IPS-11a (cell line): Measurements from ENCODE around the gene FGD4.
"Not testable (repeated sequence)": the region's sequence is repeated elsewhere in the genome, so short reads cannot be mapped to it uniquely, and the experiment has no call there.

ENCODE experiments used
- H3K4me3 ChIP-seq: one replicate; pipeline ENCODE4 v1.5.1; 2013; ENCODE audit warnings: low read depth, low read length, control low read depth

The FGD4 gene

DNA sequence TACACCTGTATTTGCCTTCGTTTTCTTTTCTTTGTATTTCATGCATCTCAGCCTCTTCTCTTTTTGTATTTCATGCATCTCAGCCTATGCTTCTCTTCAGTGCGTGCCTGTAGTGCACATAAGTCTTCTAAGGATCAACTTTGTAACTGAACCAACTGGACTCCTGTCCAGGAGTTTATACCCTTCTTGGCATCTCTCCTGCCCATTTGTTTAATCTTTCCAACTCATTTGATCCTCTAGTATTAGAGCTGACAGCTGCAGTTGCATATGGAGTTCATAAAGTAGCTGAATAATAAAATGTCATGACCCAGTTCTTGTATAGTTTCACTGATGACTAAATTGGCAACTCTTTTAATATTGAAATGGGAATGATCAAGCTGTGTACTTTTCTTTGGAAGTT lies 89.7 kb downstream of the FGD4 start:
- no peak overlapping the region for H3K4me3 ChIP-seq

DNA sequence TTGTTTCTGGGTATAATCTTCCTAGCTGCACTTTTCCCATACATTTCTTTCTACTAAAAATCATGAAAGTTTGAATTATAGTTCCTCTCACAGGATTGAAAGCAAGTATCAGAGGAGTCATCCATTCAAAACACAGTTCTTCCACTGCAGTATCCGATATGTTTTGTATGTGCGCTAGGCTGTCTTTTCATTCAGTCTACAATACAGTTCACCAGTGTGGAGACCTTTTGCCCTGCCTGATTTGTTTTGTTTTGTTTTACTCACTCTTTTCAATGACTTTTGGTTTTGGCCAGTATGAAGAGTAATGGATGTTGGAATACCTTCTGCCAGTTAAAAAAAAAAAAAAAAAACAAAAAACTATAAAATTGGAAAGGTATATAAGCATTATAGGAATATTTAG lies 91.4 kb downstream of the FGD4 start:
- no peak overlapping the region for H3K4me3 ChIP-seq

DNA sequence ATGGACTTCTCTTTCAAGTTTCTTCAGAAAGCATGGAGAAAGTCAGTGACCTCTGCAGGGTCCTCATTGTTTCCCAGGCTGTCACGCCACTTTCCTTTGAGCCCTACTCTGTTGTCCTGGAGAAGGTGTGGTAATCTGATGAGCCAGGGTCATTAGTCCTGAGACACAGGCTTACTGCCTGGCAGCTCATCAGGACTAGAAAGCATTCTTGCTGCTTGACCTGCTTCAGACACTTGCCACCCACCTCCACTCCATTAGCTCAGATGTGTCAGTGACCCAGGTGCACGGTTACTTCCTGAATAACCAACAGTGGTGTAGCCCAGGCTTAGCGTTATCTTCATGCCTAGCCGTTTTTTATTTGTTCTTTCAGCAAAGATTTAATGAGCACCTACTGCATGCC lies 93.9 kb downstream of the FGD4 start:
- no peak overlapping the region for H3K4me3 ChIP-seq

DNA sequence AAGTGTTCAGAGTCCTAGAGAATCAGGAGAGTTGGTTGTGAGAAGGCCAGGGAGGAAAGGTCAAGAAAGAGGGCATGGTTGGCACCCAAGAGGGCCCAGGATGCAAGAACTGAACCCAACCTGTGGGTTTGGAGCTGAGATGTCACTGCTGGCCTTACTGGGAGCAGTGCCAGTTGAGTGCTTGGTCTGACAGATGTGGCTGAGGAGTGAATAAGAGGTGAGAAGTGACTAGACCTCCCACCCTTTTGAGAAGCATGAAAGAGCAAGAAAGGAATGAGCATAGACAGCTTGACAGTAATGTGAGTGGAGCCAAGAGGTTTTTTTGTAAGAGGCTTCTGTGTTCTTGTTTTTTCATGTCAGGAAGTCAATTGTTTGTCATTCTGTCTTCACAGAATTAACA lies 95.3 kb downstream of the FGD4 start:
- H3K4me3 ChIP-seq = no peak overlapping the region

DNA sequence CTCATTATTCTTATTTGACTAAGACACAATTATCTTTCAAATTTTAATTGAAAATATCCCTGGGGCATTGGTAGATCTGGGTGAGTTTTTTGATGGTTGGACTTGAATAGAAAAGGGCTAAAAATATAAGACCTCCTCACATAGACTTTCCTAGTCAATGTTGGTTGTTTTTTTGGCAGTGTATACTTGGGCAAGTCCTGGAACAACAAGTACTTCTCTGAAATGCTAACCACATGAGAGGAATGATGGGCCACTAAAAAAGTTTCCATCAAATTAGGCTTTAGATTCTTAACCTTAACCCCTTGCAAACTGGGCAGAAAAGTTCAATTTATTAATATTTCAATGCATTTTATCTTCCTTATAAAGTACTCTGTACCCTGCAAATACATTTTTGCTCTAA lies 97.6 kb downstream of the FGD4 start:
- no peak overlapping the region for H3K4me3 ChIP-seq

DNA sequence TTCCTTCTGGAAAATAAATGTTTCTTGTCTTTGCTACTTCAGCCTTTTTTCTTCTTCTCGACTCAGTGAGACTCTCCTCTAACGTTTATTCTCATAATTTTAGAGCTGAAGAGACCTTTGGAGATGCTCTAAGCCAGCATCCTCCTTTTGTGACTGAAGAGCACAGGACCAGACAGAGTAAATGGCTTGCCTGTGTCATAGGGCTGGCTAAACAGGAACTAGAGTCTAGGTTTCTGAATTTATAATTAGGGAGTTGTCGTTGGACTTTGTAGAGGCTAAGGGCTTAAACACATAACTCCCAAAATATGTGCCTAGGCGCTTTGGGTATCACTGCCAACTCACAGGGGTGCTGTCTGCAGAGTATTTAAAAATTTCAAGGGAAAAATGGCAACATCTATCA lies 98.5 kb downstream of the FGD4 start:
- no peak overlapping the region for H3K4me3 ChIP-seq

DNA sequence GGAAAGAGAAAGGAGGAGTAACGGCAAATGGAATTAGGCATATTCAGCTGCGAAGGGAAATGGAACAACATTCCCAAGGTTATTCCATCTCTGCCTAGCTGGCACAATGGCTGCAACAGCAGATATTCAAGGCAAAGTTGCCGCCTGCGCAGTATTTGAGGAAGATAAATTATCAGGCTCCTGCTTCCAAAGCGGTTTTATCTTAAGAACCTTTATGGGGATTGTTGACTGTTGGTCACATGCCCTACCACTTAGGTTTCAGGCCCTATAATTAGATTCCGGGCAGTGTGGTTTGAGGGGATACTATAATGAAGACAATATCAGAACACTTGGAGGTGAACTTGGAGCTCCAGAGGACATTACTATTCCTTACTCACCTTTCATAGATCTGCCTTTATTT lies 99.7 kb downstream of the FGD4 start:
- H3K4me3 ChIP-seq = no peak overlapping the region

DNA sequence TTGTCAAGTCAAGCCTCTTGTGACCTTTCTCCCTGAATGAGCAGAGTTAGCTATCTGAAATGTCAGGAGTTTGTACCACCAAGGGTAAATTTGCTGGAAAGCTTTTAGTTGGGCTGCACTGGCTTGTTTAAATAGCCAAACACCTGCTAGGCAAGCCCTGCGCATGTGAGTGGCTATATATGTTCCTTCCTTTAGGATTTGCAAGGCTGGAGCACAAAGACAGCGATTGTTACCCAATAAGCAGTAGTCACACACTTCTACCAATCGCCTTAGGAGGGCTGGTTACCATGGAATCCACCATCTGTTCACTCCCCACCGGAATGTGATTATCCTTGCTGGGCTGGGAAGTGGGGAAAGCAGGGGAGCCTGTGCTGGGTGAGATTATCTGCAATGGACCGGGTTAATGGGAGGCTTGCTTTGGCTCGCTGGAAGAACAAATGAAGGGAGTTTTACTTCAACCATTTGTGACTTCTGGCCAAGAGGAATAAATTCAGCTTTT lies 102.5 kb downstream of the FGD4 start:
- H3K4me3 ChIP-seq = no peak overlapping the region

DNA sequence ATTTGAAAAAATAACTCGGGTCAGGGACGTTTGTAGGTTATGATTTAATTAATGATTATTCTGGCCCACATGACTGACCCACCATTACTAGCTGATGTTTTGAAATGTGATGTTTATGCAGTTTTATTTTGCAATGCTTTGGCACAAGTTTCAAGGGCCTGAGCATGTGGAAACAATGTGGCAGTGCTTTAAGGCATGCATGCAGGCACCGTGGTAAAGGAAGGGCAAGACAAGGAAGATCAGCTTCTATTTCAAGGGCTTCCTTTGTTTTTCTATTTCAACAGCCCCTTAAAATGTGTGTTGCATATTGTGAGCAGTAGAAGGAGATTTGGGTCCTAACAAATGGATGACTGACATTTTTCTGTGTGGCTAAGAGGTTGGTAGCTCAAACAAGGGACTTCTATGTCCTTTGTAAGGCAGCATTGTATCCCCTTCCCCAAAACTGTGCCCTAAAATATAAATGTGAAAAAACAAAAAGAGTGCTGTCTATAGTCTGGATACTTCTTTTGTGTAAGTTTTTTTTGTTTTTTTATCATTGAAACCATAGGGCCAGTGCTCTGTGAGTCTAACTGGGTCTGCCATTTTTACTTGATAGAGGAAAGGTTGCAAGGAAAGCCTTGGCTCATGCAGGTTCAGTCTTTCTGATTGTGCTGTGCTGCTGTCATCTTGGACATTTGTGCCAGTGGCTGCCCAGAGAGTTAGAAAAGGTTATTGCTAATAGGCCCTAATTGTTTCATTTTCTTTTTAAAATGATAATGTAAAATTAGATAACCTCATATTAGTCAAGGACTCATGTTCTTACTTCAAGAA lies 103.5 kb downstream of the FGD4 start:
- H3K4me3 ChIP-seq = no peak overlapping the region

DNA sequence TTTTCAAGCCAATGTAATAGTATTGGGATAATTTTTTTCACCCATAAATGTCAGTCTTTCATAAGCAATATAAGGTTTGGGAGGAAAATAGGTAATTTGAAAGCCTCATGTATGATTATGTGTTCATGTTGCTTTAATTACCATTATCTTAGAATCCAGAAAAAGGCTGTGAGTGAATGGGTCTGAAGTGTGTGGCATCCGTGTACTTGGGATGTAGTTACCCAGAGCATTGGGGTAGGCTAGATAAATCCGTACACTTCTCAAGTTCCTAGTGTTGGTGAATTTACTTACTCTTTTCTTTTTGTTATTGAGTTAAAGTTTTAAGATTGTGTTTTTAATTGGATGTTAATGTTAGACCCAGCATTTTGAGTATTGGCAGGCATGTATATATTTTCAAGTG lies 104.4 kb downstream of the FGD4 start:
- H3K4me3 ChIP-seq = no peak overlapping the region

DNA sequence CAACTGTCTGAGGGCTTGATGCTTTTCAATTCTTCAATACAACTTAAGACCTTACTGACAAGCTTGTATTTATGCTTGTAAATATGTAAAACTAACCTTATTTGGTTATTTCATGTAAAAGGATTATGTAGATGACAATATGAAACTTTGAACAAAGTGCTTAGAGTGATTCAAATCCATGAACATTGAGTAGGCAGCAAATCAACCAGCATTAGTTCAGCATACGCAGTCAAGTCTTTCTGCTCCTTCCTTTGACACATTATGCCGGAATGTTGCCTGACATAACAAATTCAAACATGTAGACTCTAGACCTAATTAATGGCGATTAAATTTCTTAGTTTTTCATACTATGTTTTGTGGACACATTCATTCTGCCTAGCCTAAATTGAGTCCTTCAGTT lies 105.2 kb downstream of the FGD4 start:
- no peak overlapping the region for H3K4me3 ChIP-seq

DNA sequence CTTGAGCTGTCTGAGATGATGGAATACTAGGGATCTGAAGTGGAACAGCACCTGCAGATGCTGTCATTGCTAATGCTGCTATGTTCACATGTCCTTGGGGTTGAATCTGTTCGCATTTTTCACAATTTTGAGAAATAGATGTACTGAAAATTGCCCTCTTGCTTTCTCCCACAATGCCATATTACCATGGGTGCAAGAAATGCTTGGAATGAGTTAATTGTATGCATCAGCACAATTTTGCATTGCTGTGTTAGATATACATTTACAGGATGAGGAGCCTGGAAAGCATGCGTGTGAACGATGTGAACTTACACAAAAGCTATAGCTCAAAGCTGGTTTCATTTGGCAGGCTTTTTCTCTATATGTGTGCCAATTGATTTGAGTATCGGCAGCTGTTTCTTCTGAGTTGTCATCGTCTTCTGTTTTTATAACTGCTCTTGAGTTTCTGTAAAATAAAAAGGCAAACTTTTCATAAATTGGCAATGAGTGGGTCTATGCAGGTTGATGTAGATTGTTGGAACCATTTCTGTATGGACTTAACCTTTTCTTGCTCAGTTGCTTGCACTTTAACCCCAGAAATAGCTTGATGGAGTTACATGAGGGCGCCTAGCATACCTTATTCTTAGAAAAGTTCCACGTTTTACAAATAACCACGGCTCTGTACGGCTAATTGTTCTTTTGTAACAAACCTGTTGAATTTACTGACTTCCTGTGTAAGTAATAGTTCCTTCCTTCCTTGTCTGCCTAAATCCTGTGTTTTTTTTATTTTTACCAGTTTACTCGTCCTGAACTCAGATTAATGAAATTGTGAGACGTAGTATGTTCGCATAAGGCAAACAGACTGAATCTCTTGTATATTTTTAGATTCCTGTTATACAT lies 105.9 kb downstream of the FGD4 start:
- H3K4me3 ChIP-seq = no peak overlapping the region

DNA sequence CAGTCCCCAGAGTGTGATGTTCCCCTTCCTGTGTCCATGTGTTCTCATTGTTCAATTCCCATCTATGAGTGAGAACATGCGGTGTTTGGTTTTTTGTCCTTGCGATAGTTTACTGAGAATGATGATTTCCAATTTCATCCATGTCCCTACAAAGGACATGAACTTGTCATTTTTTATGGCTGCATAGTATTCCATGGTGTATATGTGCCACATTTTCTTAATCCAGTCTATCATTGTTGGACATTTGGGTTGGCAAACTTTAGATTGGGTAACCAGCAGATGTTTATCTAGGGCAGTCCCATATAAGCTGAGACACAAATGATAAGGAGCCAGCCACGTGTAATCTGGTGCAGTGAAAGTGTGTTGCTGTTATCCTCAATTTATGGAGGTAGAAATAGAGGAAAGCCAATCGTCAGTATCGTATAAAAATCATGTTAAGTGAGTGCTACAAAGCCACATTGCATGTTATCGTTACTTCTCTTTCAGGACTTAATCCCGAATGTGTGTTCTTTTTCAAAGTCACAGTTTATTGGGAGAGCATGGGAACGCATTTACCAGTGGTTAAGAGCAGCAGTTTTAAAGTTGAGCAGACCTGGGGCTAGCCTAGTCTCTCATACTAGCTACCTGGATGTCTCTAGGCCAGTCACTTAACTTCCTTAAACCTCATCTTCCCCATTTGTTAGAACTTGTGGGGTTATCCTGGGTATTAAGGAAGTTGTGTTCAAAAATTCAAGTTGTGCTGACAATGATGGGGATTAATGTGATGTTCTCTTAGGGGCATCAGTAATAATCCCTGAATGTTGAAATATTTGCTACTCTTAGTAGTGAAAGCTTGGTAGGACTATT lies 108.0 kb downstream of the FGD4 start:
- not testable (repeated sequence) for H3K4me3 ChIP-seq

DNA sequence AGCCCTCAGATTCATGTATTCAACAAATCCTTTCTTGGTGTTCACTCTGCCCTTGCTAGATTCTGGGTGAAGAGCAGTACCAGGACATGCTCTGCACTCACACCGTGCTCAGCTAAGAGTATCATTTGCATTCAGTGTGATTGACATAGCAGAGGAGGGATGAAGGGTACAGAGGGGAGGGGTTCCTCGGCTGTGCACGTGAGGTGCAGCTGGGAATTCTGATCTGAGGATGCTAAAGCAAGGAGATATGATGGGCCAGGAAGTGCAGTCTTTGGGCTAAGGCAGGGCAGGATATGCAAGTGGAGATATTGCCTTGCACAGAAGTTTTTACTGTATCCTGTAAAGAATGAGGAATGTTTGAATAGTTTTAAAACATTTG lies 108.6 kb downstream of the FGD4 start:
- H3K4me3 ChIP-seq = no peak overlapping the region

DNA sequence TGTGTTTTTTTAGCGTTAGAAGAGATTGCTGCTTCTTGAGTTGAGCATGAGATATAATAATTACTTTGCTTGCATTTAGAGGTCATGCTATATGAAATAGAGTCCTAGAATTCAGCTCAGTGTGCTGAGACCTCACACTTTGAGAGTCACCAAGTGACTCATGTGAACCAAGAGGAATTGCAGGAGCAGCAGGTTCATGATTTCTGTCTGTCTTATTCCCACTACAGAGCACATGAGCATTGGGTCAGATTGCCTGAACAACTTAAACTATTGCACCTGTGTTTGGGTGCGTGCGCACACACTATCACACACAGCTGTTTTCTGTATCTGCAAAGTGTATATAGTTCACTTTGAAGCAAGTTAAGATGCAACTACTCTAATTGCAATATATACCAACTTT lies 109.3 kb downstream of the FGD4 start:
- H3K4me3 ChIP-seq = no peak overlapping the region

DNA sequence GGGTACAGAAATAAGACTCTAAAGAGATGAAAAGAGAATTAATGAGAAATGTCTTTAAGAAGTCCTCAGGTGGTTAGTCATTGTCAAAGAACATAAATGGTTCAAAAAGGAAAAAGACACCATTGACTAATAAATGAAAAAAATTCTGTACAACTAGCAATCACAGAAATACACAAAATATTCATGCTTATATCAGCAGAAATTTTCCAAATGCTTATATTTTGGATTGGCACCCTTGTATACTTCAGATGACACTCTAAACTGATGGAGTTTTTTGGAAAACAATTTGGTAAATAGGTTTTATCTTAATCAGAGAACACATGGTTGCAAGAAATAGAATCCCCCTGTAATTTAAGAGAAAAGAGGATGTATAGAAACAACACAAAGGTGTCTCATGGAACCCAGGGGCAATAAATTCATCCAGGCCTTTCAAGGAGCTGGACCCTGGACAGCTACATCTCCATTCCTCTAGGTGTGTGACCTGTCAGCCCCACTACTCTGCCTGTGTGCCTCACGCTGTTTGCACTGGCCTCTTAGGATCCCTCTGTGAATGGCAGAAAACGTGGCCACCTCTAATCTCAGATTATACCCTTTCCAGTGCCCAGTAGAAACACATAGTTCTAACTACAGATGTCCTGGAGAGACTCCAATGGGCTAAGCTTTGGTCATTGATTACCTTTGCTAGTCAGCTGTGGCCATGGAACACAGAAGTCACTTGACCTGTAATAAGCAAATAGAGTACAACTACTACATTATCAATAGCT lies 110.2 kb downstream of the FGD4 start:
- H3K4me3 ChIP-seq = no peak overlapping the region

DNA sequence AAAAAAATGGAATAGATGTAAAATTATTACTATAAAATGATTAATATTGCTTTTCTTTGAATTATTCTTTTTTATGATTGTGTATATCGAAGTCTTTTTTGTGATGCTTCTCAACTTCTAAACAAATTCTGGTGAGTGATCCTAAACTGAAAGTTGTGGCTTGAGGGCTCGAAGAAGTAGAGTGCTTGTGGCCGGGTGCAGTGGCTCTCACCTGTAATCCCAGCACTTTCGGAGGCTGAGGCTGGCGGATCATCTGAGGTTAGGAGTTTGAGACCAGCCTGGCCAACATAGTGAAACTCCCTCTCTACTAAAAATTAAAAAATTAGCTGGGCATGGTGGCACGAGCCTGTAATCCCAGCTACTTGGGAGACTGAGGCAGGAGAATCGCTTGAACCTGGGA lies 112.6 kb downstream of the FGD4 start:
- H3K4me3 ChIP-seq = not testable (repeated sequence)

DNA sequence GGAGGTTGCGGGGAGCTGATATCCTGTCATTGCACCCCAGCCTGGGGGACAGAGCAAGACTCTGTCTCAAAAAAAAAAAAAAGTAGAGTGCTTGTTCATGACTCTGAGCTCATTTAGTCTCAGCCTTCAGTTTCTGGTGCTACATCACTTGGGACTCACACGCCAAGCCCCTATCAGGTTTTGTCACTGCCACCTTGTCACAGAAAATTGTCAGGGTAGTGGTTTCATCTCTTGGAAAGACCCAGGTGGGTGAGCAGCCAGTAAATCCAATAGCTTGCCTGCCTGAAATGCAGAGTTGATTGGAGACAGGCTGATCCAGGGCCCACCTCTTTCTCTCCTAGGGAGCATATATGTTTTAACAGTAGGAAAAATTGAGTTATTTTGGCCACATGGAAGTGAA lies 113.0 kb downstream of the FGD4 start:
- no peak overlapping the region for H3K4me3 ChIP-seq

DNA sequence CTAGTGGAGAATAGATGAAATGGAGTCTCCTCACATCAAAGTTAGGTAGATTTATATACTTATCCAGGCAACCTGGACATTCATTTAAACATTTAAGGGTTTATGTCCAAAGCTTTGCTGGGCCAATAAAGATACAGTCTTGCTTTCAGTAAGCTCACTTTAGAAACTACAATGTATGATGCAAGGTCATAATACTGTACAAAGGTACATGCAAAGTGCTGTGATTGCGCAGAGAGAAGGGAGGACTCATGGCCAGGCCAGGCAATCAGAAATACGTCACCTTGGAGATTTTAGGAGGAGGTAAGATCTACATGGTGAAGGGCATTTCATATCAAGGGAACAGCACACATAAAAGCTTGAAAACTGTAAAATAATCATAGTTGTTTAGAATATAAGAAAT lies 113.6 kb downstream of the FGD4 start:
- H3K4me3 ChIP-seq = no peak overlapping the region

DNA sequence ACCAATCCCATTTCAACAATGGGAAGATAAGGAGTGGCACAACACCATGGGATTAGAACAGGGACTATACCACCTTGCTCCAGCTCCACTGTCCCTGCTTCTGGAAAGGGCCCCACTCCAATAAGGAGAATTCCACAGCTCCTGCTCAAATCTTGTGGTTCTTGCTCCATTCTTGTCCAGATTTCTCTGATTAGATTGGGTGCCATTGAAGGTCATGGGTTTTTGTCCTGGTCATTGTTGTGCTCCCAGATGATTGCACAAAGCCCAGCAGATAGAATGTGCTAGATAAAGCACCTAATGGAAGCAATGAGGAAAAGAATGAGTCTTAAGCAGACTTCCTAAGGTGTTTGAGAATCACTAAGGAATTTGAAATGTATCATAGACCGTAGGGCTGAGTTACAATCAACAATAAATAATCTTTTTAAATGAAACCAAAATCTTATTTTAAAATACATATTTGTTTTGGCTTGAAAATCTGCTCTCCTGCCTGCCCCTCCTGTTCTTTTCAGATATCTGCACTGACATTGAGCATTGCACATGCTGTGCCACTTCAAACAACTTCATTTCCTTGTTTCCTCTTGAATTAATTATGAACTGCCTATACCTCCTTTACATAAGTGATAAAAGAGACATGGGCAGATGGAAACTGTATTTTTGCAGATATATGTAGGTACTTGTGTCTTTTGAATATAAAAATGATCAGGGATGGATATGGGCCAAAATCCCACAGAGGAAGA lies 115.9 kb downstream of the FGD4 start:
- H3K4me3 ChIP-seq = no peak overlapping the region
